WTC11 (cell line): ENCODE data around the gene ATXN10. TPM values are rescaled to one million over a fixed set of nuclear protein-coding genes. Genes with fewer than 3 reads are reported as not detected.
A peak's percentile ranks its signal among the peaks of the same experiment; 100 is the strongest.
"Not testable (repeated sequence)": the region's sequence is repeated elsewhere in the genome, so short reads cannot be mapped to it uniquely, and the experiment has no call there.

ENCODE experiments used
- ATAC-seq: fragments of 200-7000 bp; cut with Tn5 transposase; 2 replicates; pipeline ENCODE4 v1.10.0; 2021; ENCODE audit warnings: mild to moderate bottlenecking, moderate library complexity
- CTCF ChIA-PET: fragments of 300-600 bp; sonication (Branson Sonifier 250); formaldehyde crosslinking; loops from one replicate; lab custom pipeline; 2021; ENCODE audit warnings: antibody characterized with exemption; lab: Charles Lee
- POLR2A ChIA-PET: fragments of 350-600 bp; sonication (Branson Sonifier 250); formaldehyde crosslinking; loops from one replicate; lab custom pipeline; 2021; ENCODE audit warnings: antibody characterized with exemption; lab: Charles Lee
- DNase-seq: peaks from one replicate; pipeline ENCODE4 v3.0.0; 2021; ENCODE audit warnings: low spot score
- H3K27ac Mint-ChIP-seq: 2 replicates; pipeline ENCODE4 v1.8.0; 2021; ENCODE audit warnings: mixed read lengths
- H3K27me3 Mint-ChIP-seq: 2 replicates; pipeline ENCODE4 v1.8.0; 2021; ENCODE audit warnings: low read depth, mild to moderate bottlenecking, moderate library complexity, mixed read lengths
- H3K36me3 Mint-ChIP-seq: 2 replicates; pipeline ENCODE4 v1.8.0; 2021; ENCODE audit warnings: mixed read lengths
- H3K4me1 Mint-ChIP-seq: 2 replicates; pipeline ENCODE4 v1.8.0; 2022; ENCODE audit warnings: mixed read lengths
- H3K4me3 Mint-ChIP-seq: 2 replicates; pipeline ENCODE4 v1.8.0; 2021; ENCODE audit warnings: mild to moderate bottlenecking, moderate library complexity, mixed read lengths
- H3K9me3 Mint-ChIP-seq: 2 replicates; pipeline ENCODE4 v1.8.0; 2021; ENCODE audit warnings: mixed read lengths
- ESRRA ChIP-seq: sonication (generic); formaldehyde crosslinking; IDR thresholded peaks from 2 replicates; pipeline ENCODE4 v1.8.1; 2022; ENCODE audit warnings: mild to moderate bottlenecking, missing genetic modification reagents, borderline replicate concordance
- GTF2I ChIP-seq: fragments of 250-450 bp; sonication (Bioruptor Pico); conservative IDR thresholded peaks from 2 replicates; pipeline ENCODE4 v1.4.0; 2021; ENCODE audit warnings: mild to moderate bottlenecking
- IRF2 ChIP-seq: sonication (generic); formaldehyde crosslinking; IDR thresholded peaks from 2 replicates; pipeline ENCODE4 v1.8.0; 2022; ENCODE audit warnings: low read depth, missing genetic modification reagents, borderline replicate concordance
- JAZF1 ChIP-seq: fragments of 250-450 bp; sonication (Bioruptor Pico); IDR thresholded peaks from 2 replicates; pipeline ENCODE4 v1.9.0; 2021; ENCODE audit warnings: moderate library complexity, mild to moderate bottlenecking, inconsistent platforms
- KAT7 ChIP-seq: sonication (generic); formaldehyde crosslinking; IDR thresholded peaks from 2 replicates; pipeline ENCODE4 v1.8.1; 2023; ENCODE audit warnings: missing genetic modification reagents, mild to moderate bottlenecking, borderline replicate concordance
- NFATC4 ChIP-seq: fragments of 250-450 bp; sonication (Bioruptor Pico); IDR thresholded peaks from 2 replicates; pipeline ENCODE4 v1.9.0; 2021; ENCODE audit warnings: mild to moderate bottlenecking
- NR2C2 ChIP-seq: sonication (generic); formaldehyde crosslinking; IDR thresholded peaks from 2 replicates; pipeline ENCODE4 v1.8.0; 2022; ENCODE audit warnings: mild to moderate bottlenecking, missing genetic modification reagents
- NR3C1 ChIP-seq: sonication (generic); formaldehyde crosslinking; conservative IDR thresholded peaks from 2 replicates; pipeline ENCODE4 v1.8.1; 2023; ENCODE audit warnings: low read depth, mild to moderate bottlenecking, missing genetic modification reagents
- SMAD3 ChIP-seq: sonication (generic); formaldehyde crosslinking; IDR thresholded peaks from 2 replicates; pipeline ENCODE4 v1.8.0; 2022; ENCODE audit warnings: missing genetic modification reagents, mild to moderate bottlenecking, borderline replicate concordance
- SMAD4 ChIP-seq: sonication (generic); formaldehyde crosslinking; IDR thresholded peaks from 2 replicates; pipeline ENCODE4 v1.8.0; 2022; ENCODE audit warnings: mild to moderate bottlenecking, missing genetic modification reagents
- SP1 ChIP-seq: sonication (generic); formaldehyde crosslinking; conservative IDR thresholded peaks from 2 replicates; pipeline ENCODE4 v1.8.1; 2022; ENCODE audit warnings: missing genetic modification reagents
- STAT6 ChIP-seq: sonication (generic); formaldehyde crosslinking; conservative IDR thresholded peaks from 2 replicates; pipeline ENCODE4 v1.8.1; 2023; ENCODE audit warnings: mild to moderate bottlenecking, low read depth, missing genetic modification reagents, moderate library complexity
- TEAD1 ChIP-seq: sonication (generic); formaldehyde crosslinking; IDR thresholded peaks from 2 replicates; pipeline ENCODE4 v1.8.0; 2022; ENCODE audit warnings: mild to moderate bottlenecking, missing genetic modification reagents
- TEAD4 ChIP-seq: sonication (generic); formaldehyde crosslinking; IDR thresholded peaks from 2 replicates; pipeline ENCODE4 v1.8.0; 2022; ENCODE audit warnings: mild to moderate bottlenecking, missing genetic modification reagents
- USF1 ChIP-seq: sonication (generic); formaldehyde crosslinking; IDR thresholded peaks from 2 replicates; pipeline ENCODE4 v1.8.0; 2022; ENCODE audit warnings: mild to moderate bottlenecking, missing genetic modification reagents
- ZNF121 ChIP-seq: sonication (generic); formaldehyde crosslinking; IDR thresholded peaks from 2 replicates; pipeline ENCODE4 v1.8.0; 2023; ENCODE audit warnings: missing genetic modification reagents
- ZNF416 ChIP-seq: fragments of 250-450 bp; sonication (Bioruptor Pico); IDR thresholded peaks from 2 replicates; pipeline ENCODE4 v1.9.0; 2021; ENCODE audit warnings: mild to moderate bottlenecking, inconsistent platforms
- ZNF671 ChIP-seq: fragments of 250-450 bp; sonication (Bioruptor Pico); IDR thresholded peaks from 2 replicates; pipeline ENCODE4 v1.8.0; 2021; ENCODE audit warnings: mild to moderate bottlenecking
- total RNA-seq: library from RNA; stranded (reverse); gene quantifications from 3 replicates; pipeline ENCODE4 v1.2.3, GENCODE V29; 2021
- TF ChIP-seq, protein P1 (sequence below): sonication (generic); formaldehyde crosslinking; IDR thresholded peaks from 2 replicates; pipeline ENCODE4 v1.8.1; 2023; ENCODE audit warnings: mild to moderate bottlenecking, missing genetic modification reagents
- TF ChIP-seq, protein P2 (sequence below): fragments of 200-600 bp; IDR thresholded peaks from 2 replicates; pipeline ENCODE4 v1.8.0; 2022; ENCODE audit warnings: antibody characterized with exemption

ATXN10 gene
- total RNA-seq, 1 experiment from 2014 or later: 185 TPM

DNA sequence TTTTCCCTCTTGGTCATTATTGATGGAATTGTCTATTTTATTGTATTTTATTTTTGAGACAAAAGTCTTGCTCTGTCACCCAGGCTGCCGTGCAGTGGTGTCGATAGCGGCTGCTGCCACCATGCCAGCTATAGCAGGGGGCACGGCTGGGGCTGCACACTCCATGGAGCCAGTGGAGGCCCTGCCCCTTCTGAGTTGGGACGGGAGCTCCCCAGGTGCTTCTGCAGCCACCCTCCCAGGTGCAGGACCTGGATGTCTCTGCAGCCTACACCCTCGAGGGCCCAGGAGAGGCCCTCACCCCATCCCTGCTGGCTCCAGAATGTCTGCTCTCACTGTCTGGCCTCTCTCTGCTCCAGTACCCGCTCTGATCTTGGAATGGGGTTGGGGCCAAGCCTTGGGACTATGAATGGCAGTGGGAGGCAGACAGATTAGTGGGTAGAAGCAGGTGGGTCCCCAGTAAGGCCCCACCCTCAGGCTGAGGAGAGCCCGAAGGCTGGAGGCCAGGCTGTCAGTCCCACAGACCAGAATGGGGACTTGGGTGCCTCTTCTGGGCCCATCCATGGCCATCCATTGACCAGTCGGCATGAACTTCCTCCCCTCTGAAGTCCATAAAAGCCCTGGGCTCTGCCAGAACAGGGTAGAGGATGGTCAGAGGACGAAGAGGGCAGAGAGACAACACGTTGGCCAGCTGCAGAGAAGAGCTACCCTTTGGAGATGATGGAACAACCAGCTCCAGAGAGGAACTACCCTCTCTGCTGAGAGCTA is 49.6 kb upstream of the ATXN10 start (continued):
- TF ChIP-seq ZNF121 (CRISPR knock-in tag) (no peak), ZNF671 (CRISPR knock-in tag) (no peak)
- TF ChIP-seq, protein P1, sequence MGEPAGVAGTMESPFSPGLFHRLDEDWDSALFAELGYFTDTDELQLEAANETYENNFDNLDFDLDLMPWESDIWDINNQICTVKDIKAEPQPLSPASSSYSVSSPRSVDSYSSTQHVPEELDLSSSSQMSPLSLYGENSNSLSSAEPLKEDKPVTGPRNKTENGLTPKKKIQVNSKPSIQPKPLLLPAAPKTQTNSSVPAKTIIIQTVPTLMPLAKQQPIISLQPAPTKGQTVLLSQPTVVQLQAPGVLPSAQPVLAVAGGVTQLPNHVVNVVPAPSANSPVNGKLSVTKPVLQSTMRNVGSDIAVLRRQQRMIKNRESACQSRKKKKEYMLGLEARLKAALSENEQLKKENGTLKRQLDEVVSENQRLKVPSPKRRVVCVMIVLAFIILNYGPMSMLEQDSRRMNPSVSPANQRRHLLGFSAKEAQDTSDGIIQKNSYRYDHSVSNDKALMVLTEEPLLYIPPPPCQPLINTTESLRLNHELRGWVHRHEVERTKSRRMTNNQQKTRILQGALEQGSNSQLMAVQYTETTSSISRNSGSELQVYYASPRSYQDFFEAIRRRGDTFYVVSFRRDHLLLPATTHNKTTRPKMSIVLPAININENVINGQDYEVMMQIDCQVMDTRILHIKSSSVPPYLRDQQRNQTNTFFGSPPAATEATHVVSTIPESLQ: no peak

DNA sequence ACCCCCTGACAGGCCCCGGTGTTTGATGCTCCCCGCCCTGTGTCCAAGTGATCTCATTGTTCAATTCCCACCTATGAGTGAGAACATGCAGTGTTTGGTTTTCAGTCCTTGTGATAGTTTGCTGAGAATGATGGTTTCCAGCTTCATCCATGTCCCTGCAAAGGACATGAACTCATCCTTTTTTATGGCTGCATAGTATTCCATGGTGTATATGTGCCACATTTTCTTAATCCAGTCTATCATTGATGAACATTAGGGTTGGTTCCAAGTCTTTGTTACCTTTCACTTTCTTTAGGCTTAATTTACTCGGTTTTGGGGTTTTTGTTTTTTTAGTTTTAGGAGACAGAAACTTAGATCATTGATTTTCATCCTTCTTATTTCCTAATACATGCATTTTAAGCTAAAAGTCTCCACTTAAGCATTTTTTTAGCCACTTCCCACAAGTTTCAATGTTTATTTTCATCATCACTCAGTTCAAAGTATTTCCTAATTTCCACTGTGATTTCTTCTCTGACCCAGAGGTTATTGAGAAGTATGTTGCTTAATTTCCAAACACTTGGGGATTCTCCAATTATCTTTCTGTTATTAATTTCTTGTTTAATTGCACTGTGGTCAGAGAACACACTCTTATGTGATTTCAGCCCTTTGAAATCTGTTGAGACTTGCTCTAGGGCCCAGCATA is 48.0 kb upstream of the ATXN10 start:
- POLR2A ChIA-PET, H3K27me3 Mint-ChIP-seq, H3K36me3 Mint-ChIP-seq, DNase-seq, H3K27ac Mint-ChIP-seq, ATAC-seq, H3K4me3 Mint-ChIP-seq: not testable (repeated sequence)
- Mint-ChIP-seq H3K4me1 (peaks cover 12% of the 10 kb centered on the region), H3K9me3 (peaks cover 19% of the 10 kb centered on the region)
- CTCF ChIA-PET: interaction anchor here (1.1 kb wide), 1 partner anchor 208 kb away, joined by 3 read pairs; no protein-coding TSS in a partner anchor

DNA sequence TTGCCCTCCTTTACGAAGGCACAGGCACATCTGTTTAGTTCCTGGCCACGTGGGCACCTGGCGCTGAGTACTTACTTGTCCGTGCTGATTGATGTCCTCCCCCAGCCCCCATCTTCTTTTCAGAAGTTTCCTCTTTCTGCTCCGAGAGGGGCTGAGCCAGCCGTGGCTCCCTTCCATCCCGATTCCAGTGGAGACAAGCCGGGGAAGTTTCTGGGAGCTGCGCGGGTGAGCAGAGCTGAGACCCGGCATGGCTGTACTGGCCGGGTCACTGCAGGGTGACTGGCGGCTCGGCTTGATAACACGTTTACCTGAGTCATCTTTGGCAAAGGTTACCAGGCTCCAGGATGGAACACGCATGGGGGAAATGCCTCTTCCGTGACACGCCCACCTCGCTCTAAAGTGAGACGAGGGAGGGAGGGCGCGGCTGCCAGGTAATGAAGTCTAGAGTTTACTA is 45.4 kb upstream of the ATXN10 start:
- peaks cover 8% of the 10 kb centered on the region for H3K9me3 Mint-ChIP-seq
- DNase-seq: no peak
- CTCF ChIA-PET: no interaction called here
- TF ChIP-seq TEAD1 (CRISPR knock-in tag) (no peak), TEAD4 (CRISPR knock-in tag) (no peak), IRF2 (no peak), SMAD3 (no peak), STAT6 (no peak), NFATC4 (CRISPR knock-in tag) (no peak), NR3C1 (CRISPR knock-in tag) (no peak), NR2C2 (CRISPR knock-in tag) (no peak), ZNF416 (CRISPR knock-in tag) (no peak), KAT7 (CRISPR knock-in tag) (no peak), GTF2I (CRISPR knock-in tag) (no peak)
- TF ChIP-seq, all 79 proteins: peak for 0
- Mint-ChIP-seq H3K4me1 (peaks cover 37% of the 10 kb centered on the region), H3K4me3 (no peak overlapping the region), H3K27me3 (peaks cover 6% of the 10 kb centered on the region), H3K27ac (peak overlapping the region; percentile 18; the same call in 1 of the 2 replicates), H3K36me3 (no peaks in the 10 kb centered on the region)
- POLR2A ChIA-PET: no interaction called here
- no peak for ATAC-seq

GRCh38 chr22:45627489-45628233 is 44.0 kb upstream of the ATXN10 start:
- no peak for ATAC-seq
- DNase-seq: no peak
- CTCF ChIA-PET: interaction anchor here (1.7 kb wide), 2 partner anchors 13 to 25 kb away, joined by 3 to 4 read pairs; no protein-coding TSS in a partner anchor
- TF ChIP-seq, protein P2, sequence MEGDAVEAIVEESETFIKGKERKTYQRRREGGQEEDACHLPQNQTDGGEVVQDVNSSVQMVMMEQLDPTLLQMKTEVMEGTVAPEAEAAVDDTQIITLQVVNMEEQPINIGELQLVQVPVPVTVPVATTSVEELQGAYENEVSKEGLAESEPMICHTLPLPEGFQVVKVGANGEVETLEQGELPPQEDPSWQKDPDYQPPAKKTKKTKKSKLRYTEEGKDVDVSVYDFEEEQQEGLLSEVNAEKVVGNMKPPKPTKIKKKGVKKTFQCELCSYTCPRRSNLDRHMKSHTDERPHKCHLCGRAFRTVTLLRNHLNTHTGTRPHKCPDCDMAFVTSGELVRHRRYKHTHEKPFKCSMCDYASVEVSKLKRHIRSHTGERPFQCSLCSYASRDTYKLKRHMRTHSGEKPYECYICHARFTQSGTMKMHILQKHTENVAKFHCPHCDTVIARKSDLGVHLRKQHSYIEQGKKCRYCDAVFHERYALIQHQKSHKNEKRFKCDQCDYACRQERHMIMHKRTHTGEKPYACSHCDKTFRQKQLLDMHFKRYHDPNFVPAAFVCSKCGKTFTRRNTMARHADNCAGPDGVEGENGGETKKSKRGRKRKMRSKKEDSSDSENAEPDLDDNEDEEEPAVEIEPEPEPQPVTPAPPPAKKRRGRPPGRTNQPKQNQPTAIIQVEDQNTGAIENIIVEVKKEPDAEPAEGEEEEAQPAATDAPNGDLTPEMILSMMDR: no peak
- TF ChIP-seq USF1 (CRISPR knock-in tag) (no peak), JAZF1 (CRISPR knock-in tag) (no peak), SP1 (no peak), SMAD4 (no peak), ESRRA (CRISPR knock-in tag) (no peak)
- TF ChIP-seq, all 79 proteins: peak for 0
- Mint-ChIP-seq H3K36me3 (no peaks in the 10 kb centered on the region), H3K4me1 (peaks cover 51% of the 10 kb centered on the region), H3K4me3 (no peak overlapping the region), H3K27me3 (peaks cover 13% of the 10 kb centered on the region), H3K27ac (no peak overlapping the region), H3K9me3 (peaks cover 8% of the 10 kb centered on the region)
- POLR2A ChIA-PET: no interaction called here
